Caco-2 (cell line): Measurements from ENCODE around the gene TMEM255B. TPM values are rescaled to one million over a fixed set of nuclear protein-coding genes. Genes with fewer than 3 reads are reported as not detected.

Experiments
- BruUV-seq: library from RNA; stranded (reverse); fragments of 400-500 nt; replicated peaks from 2 replicates; lab custom pipeline; 2021; lab: Mats Ljungman, UMichigan
- CTCF ChIA-PET: fragments of 300-600 bp; sonication (Branson Sonifier 250); formaldehyde crosslinking; loops from one replicate; lab custom pipeline; 2022; ENCODE audit warnings: antibody characterized with exemption; lab: Charles Lee
- POLR2A ChIA-PET: fragments of 300-600 bp; sonication (Branson Sonifier 250); formaldehyde crosslinking; loops from one replicate; lab custom pipeline; 2022; ENCODE audit warnings: antibody characterized with exemption; lab: Charles Lee
- DNase-seq, 2 experiments: peaks; one replicate each; pipeline versions ENCODE4 v3.0.0 to v3.0.0-alpha.2; 2020 to 2022
- H3K27me3 ChIP-seq: replicated peaks from 2 replicates; pipeline ENCODE4 v1.6.0; 2011; ENCODE audit warnings: low read length; ENCODE audit not compliant: control insufficient read depth, insufficient read depth
- H3K36me3 ChIP-seq: 2 replicates; pipeline ENCODE4 v1.5.1; 2011; ENCODE audit warnings: low read length; ENCODE audit not compliant: control insufficient read depth, insufficient read depth
- H3K4me1 ChIP-seq: fragments of 250-450 bp; sonication (Bioruptor Pico); 2 replicates; pipeline ENCODE4 v1.5.1; 2020; ENCODE audit warnings: mild to moderate bottlenecking
- H3K4me3 ChIP-seq: 2 replicates; pipeline ENCODE4 v1.5.1; 2011; ENCODE audit warnings: low read depth, mild to moderate bottlenecking, control low read depth, low read length
- H3K9me3 ChIP-seq: fragments of 250-450 bp; sonication (Bioruptor Pico); 2 replicates; pipeline ENCODE4 v1.5.1; 2020; ENCODE audit warnings: mild to moderate bottlenecking, moderate library complexity
- H3K27ac Mint-ChIP-seq: one replicate; pipeline ENCODE4 v1.8.0; 2022; ENCODE audit warnings: mixed read lengths; ENCODE audit not compliant: unreplicated experiment
- H3K27me3 Mint-ChIP-seq: one replicate; pipeline ENCODE4 v1.8.0; 2022; ENCODE audit warnings: mixed read lengths; ENCODE audit not compliant: insufficient read depth, unreplicated experiment
- H3K36me3 Mint-ChIP-seq: one replicate; pipeline ENCODE4 v1.8.0; 2022; ENCODE audit warnings: mild to moderate bottlenecking, mixed read lengths; ENCODE audit not compliant: insufficient read depth, unreplicated experiment
- H3K4me1 Mint-ChIP-seq: one replicate; pipeline ENCODE4 v1.8.0; 2022; ENCODE audit warnings: low read depth, mixed read lengths; ENCODE audit not compliant: unreplicated experiment
- H3K4me3 Mint-ChIP-seq: one replicate; pipeline ENCODE4 v1.8.0; 2022; ENCODE audit warnings: mild to moderate bottlenecking, moderate library complexity, mixed read lengths; ENCODE audit not compliant: unreplicated experiment
- H3K9me3 Mint-ChIP-seq: one replicate; pipeline ENCODE4 v1.8.0; 2022; ENCODE audit warnings: mixed read lengths; ENCODE audit not compliant: unreplicated experiment
- CTCF ChIP-seq, 2 experiments: fragments of 200-600 bp in 1 of 2; IDR thresholded peaks; 1 replicate in 1 of 2; 2 replicates in 1 of 2; pipeline versions ENCODE4 v1.5.1 to v1.8.0; 2011 to 2022; ENCODE audit warnings: antibody characterized with exemption in 1 of 2, control low read depth in 1 of 2, inconsistent platforms in 1 of 2, low read depth in 1 of 2, low read length in 1 of 2, mild to moderate bottlenecking in 1 of 2, moderate library complexity in 1 of 2; ENCODE audit not compliant: insufficient read depth in 1 of 2, severe bottlenecking in 1 of 2, unreplicated experiment in 1 of 2
- intact Hi-C: fragments of 100-400 bp; cut with micrococcal nuclease; formaldehyde crosslinking; loops from one replicate; pipeline ENCODE4 v1.10.0; 2022; ENCODE audit not compliant: unreplicated experiment
- total RNA-seq: library from RNA; stranded (reverse); gene quantifications from 2 replicates; pipeline ENCODE4 v1.2.3, GENCODE V29; 2022

TMEM255B gene
- total RNA-seq, 1 experiment from 2014 or later, result 0.82 TPM

GRCh38 chr13:113863524-113864272 is 104.7 kb downstream of the TMEM255B start, which contains the start of gene GAS6:
GAS6 (minus strand) TSS chr13:113864076; CDS start chr13:113863920, 156 bp downstream.
- peak; percentile 64 to 77 for DNase-seq
- Mint-ChIP-seq H3K36me3 (peaks cover 12% of the 10 kb centered on the region), H3K27me3 (no peaks in the 10 kb centered on the region), H3K4me3 (peak within 1 kb of the TSS; percentile 77), H3K9me3 (peaks cover 10% of the 10 kb centered on the region), H3K4me1 (peaks cover 27% of the 10 kb centered on the region), H3K27ac (peak within 1 kb of the TSS; percentile 67)
- Histone ChIP-seq H3K4me1 (peaks cover 44% of the 10 kb centered on the region), H3K9me3 (no peaks in the 10 kb centered on the region), H3K36me3 (no peaks in the 10 kb centered on the region), H3K27me3 (no peaks in the 10 kb centered on the region), H3K4me3 (peak within 1 kb of the TSS; percentile 71)
- ChIA-PET CTCF (no interaction called here), POLR2A (interaction anchor here (0.5 kb wide), 1 partner anchor 394 kb away, joined by 5 read pairs; no protein-coding TSS in a partner anchor)
- TF ChIP-seq CTCF (IDR thresholded peaks at IDR 0.05; ENCODE audit: insufficient read depth in 1 of 2, low read depth in 1 of 2, low read length in 1 of 2, severe bottlenecking in 1 of 2, unreplicated experiment in 1 of 2), result peak in 1 of 2 experiments; percentile 50
- BruUV-seq, result no TSS peak
- intact Hi-C loops, result loop anchor here (5.0 kb wide), 1 partner anchor 364 kb away; no protein-coding TSS in a partner anchor

GRCh38 chr13:113864273-113864890 is 105.4 kb downstream of the TMEM255B start:
- Mint-ChIP-seq H3K4me3 (peak overlapping the region; percentile 77), H3K9me3 (peaks cover 10% of the 10 kb centered on the region), H3K27me3 (no peaks in the 10 kb centered on the region), H3K4me1 (peaks cover 22% of the 10 kb centered on the region), H3K36me3 (peaks cover 12% of the 10 kb centered on the region), H3K27ac (no peak overlapping the region)
- POLR2A ChIA-PET, result no interaction called here
- Histone ChIP-seq H3K4me3 (peak overlapping the region; percentile 71), H3K4me1 (peaks cover 43% of the 10 kb centered on the region), H3K9me3 (no peaks in the 10 kb centered on the region), H3K36me3 (no peaks in the 10 kb centered on the region), H3K27me3 (no peaks in the 10 kb centered on the region)
- DNase-seq, result no peak
- intact Hi-C loops, result loop anchor here (5.0 kb wide), 1 partner anchor 363 kb away; no protein-coding TSS in a partner anchor
- BruUV-seq, result no TSS peak
- CTCF ChIA-PET, result no interaction called here
- TF ChIP-seq CTCF (IDR thresholded peaks at IDR 0.05; ENCODE audit: insufficient read depth in 1 of 2, low read depth in 1 of 2, low read length in 1 of 2, severe bottlenecking in 1 of 2, unreplicated experiment in 1 of 2), result no peak

GRCh38 chr13:113865427-113865826 is 106.4 kb downstream of the TMEM255B start:
- CTCF ChIA-PET, result no interaction called here
- H3K9me3 Mint-ChIP-seq, result peaks cover 10% of the 10 kb centered on the region
- peak overlapping the region; percentile 77 for H3K4me3 Mint-ChIP-seq

More at GRCh38 chr13:113865427-113865826, 106.4 kb downstream of the TMEM255B start:
- Histone ChIP-seq H3K4me3 (no peak overlapping the region), H3K9me3 (no peaks in the 10 kb centered on the region), H3K4me1 (peaks cover 33% of the 10 kb centered on the region), H3K27me3 (no peaks in the 10 kb centered on the region), H3K36me3 (no peaks in the 10 kb centered on the region)
- intact Hi-C loops, result no loop called here
- DNase-seq, result no peak
- no peak for TF ChIP-seq CTCF (IDR thresholded peaks at IDR 0.05; ENCODE audit: insufficient read depth in 1 of 2, low read depth in 1 of 2, low read length in 1 of 2, severe bottlenecking in 1 of 2, unreplicated experiment in 1 of 2)
- POLR2A ChIA-PET, result no interaction called here
- no TSS peak for BruUV-seq
- Mint-ChIP-seq H3K4me1 (peaks cover 12% of the 10 kb centered on the region), H3K27ac (no peak overlapping the region), H3K36me3 (peaks cover 9% of the 10 kb centered on the region), H3K27me3 (no peaks in the 10 kb centered on the region)
